Measurements from ENCODE around the gene CRACR2B. TPM values are rescaled to one million over a fixed set of nuclear protein-coding genes. Genes with fewer than 3 reads are reported as not detected.

CRACR2B gene
- total and polyA plus RNA-seq, 3 donors from 2014 or later: 4.9 to 7.4 (median 6.5) TPM

DNA sequence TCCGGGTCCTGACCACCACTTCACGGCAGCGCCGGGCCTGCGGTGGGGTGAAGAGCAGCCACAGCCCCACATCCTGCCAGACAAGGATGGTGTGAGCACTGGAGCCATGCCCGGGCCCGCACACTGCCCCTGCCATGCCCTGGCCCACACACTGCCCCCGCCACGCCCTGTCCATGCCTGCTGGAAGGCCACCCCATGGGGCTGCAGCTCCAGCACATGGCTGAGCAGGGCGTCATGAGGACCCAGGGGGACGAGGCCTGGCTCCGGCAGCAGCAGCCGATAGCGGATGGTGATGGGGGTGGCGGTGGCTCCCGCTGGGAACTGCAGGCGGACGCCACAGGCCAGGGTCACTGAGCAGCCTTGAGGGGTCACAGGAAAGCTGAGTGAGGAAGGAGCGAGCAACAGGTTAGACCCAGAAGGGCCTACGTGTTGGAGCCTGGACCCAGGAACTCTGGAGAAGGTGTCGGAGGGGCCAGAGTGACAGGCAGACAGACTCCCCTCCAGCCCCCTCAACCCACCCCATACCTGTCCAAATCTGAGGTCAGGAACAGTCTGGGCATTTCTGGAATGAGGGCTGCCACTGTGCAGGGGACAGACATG is 25.6 kb upstream of the CRACR2B start:
- TF ChIP-seq, protein P1, sequence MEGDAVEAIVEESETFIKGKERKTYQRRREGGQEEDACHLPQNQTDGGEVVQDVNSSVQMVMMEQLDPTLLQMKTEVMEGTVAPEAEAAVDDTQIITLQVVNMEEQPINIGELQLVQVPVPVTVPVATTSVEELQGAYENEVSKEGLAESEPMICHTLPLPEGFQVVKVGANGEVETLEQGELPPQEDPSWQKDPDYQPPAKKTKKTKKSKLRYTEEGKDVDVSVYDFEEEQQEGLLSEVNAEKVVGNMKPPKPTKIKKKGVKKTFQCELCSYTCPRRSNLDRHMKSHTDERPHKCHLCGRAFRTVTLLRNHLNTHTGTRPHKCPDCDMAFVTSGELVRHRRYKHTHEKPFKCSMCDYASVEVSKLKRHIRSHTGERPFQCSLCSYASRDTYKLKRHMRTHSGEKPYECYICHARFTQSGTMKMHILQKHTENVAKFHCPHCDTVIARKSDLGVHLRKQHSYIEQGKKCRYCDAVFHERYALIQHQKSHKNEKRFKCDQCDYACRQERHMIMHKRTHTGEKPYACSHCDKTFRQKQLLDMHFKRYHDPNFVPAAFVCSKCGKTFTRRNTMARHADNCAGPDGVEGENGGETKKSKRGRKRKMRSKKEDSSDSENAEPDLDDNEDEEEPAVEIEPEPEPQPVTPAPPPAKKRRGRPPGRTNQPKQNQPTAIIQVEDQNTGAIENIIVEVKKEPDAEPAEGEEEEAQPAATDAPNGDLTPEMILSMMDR (IDR thresholded peaks at IDR 0.05): no peak
- no peak for TF ChIP-seq POLR2A (IDR thresholded peaks at IDR 0.05)
- intact Hi-C loops (cut with DNase I; ENCODE audit: low total_unique reads): no loop called here
- no peak for DNase-seq
- WGBS, 2 donors: 93 to 97% methylated on average over 6 to 14 of the region's 21 CpGs
- H3K4me1 ChIP-seq: peaks cover 21% of the 10 kb centered on the region
- no peak overlapping the region for H3K4me3 ChIP-seq
- H3K27ac ChIP-seq: no peak overlapping the region
- H3K9me3 ChIP-seq: no peaks in the 10 kb centered on the region
- H3K27me3 ChIP-seq: no peaks in the 10 kb centered on the region
- no peaks in the 10 kb centered on the region for H3K36me3 ChIP-seq (ENCODE audit: low read depth, missing control alignments)

DNA sequence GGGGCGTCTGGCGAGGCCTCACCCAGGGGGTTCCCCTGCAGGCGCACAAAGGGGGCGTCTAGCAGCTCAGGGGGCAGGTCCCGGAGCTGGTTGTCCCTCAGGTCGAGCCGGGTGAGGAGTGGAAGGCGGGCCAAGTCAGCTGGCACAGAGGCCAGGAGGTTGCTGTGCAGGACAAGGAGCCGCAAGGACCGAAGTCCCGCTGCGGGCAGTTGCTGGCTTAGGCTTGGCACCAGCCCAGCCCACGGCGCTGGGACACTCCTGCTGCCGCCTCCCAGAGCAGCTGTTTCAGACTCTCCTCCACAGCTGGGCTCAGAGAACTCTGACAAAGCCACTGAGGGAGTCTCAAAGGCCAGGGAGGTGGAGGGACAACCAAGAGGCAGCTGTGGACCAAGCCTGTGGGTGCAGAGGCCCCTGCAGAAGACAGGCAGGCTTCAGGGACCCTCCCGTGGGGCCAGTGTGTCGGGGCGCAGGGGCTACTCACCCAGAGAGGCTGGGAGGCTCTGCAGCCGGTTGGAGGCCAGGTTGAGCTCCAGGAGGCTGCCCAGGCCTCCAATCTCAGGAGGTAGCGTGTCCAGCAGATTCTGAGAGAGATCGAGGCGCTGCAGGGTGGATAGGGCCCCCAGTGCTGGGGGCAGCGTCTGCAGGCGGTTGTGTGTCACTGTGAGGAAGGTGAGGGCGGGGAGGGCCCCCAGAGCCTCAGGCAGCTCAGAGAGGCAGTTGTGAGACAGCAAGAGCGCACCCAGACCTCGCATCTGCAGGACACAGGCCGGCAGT is 24.8 kb upstream of the CRACR2B start:
- WGBS, 2 donors: 92 to 93% methylated on average over 18 to 28 of the region's 28 CpGs

DNA sequence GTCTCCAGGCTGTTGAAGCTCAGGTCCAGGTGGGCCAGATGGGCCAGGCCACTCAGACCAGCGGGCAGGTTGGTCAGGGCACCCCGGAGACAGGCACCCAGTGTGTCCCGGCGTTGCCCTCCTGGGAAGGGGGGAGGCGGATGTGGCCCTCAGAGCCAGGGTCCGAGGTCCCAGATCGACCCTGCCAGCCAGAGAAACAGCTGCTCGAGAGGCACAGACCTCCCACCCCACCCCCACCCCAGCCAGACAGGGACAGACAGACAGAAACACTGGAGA is 24.3 kb upstream of the CRACR2B start:
- Histone ChIP-seq H3K27ac (no peak overlapping the region), H3K9me3 (no peaks in the 10 kb centered on the region), H3K27me3 (no peaks in the 10 kb centered on the region), H3K36me3 (ENCODE audit: low read depth, missing control alignments) (no peaks in the 10 kb centered on the region), H3K4me3 (no peak overlapping the region), H3K4me1 (peaks cover 19% of the 10 kb centered on the region)
- no peak for DNase-seq
- WGBS, 2 donors: 87 to 90% methylated on average over 7 to 8 of the region's 8 CpGs
- TF ChIP-seq POLR2A (IDR thresholded peaks at IDR 0.05): no peak
- TF ChIP-seq, protein P1 (IDR thresholded peaks at IDR 0.05): no peak
- intact Hi-C loops (cut with DNase I; ENCODE audit: low total_unique reads): no loop called here

More for the DNA sequence above, 24.8 kb upstream of the CRACR2B start:
- no peak for DNase-seq
- H3K36me3 ChIP-seq (ENCODE audit: low read depth, missing control alignments): no peaks in the 10 kb centered on the region
- H3K27ac ChIP-seq: no peak overlapping the region
- no peaks in the 10 kb centered on the region for H3K27me3 ChIP-seq
- H3K4me3 ChIP-seq: no peak overlapping the region
- intact Hi-C loops (cut with DNase I; ENCODE audit: low total_unique reads): no loop called here
- TF ChIP-seq, protein P1 (IDR thresholded peaks at IDR 0.05): no peak
- no peak for TF ChIP-seq POLR2A (IDR thresholded peaks at IDR 0.05)
- H3K9me3 ChIP-seq: no peaks in the 10 kb centered on the region
- H3K4me1 ChIP-seq: peaks cover 19% of the 10 kb centered on the region

DNA sequence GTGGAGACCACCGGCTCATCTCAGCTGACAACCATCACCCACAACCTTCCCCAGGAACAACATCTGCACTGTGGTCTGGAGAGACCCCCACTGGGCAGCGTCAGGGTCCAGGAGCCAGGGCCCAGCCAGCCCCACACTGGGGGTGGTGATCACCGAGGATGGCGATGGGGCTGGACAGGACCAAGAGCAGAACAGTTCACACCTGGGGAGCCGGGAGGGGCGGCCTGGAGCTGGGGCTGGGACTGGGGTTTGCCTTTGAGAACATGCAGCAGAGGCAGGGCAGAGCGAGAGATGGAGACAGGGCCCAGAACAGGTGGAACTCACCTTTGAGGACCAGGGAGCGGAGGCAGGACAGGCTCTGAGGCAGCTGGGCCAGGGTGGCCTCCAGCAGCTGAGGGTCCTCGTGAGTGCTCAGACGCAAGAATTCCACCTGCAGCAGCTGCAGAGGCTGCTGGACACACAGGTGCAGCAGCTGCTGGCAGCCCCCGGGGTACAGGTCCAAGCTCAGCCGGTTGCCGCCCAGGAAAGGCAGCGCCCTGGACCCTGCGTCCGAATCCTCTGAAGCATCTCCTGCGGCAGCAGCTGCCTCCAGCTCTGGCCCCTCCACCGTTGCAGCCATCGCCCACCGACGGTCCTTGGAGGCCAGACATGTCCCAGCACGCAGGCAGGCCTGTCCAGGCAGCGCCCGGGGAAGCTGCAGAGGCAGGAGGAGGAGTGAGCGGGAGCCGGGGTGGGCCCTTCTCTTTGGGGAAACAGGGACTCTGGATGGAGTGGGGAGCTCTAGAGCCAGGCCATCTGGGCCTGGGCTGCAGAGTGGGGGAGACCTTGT is 23.7 kb upstream of the CRACR2B start:
- Histone ChIP-seq H3K27ac (no peak overlapping the region), H3K27me3 (no peaks in the 10 kb centered on the region), H3K4me3 (peak overlapping the region in 1 of 2 donors; percentile 67), H3K4me1 (peaks cover 21% of the 10 kb centered on the region), H3K9me3 (no peaks in the 10 kb centered on the region), H3K36me3 (ENCODE audit: low read depth, missing control alignments) (no peaks in the 10 kb centered on the region)
- WGBS, 2 donors: 58 to 88% methylated on average over 6 to 25 of the region's 26 CpGs
- intact Hi-C loops (cut with DNase I; ENCODE audit: low total_unique reads): no loop called here
- no peak for DNase-seq
- no peak for TF ChIP-seq POLR2A (IDR thresholded peaks at IDR 0.05)
- TF ChIP-seq, protein P1 (IDR thresholded peaks at IDR 0.05): no peak
